Right lung (tissue), 5 donors: ENCODE results near the gene PPM1H. TPM values are rescaled to one million over a fixed set of nuclear protein-coding genes. Genes with fewer than 3 reads are reported as not detected.

Experiments used
- DNase-seq, 2 donors: peaks; one replicate each; pipeline ENCODE4 v3.0.0-alpha.2; 2013
- polyA plus RNA-seq, 5 donors: library from polyadenylated mRNA; unstranded; fragments of 120-200 nt; gene quantifications; one replicate each; pipeline versions ENCODE4 v1.2.1 to v1.2.3, GENCODE V29; 2013; ENCODE audit warnings: inconsistent platforms in 1 of 5, low replicate concordance in 1 of 5; ENCODE audit not compliant: insufficient read length in 5 of 5, insufficient read depth in 1 of 5

The PPM1H gene
- polyA plus RNA-seq, 5 donors: 5.3 to 13.0 (median 8.5) TPM

GRCh38 chr12:62800707-62801400, 134.1 kb downstream of the PPM1H start:
- DNase-seq: no peak

GRCh38 chr12:62799766-62800406, 135.1 kb downstream of the PPM1H start:
- DNase-seq: no peak

GRCh38 chr12:62799126-62799736, 135.7 kb downstream of the PPM1H start:
- DNase-seq: peak; percentile 44 to 58

- DNase-seq: no peak
Measured at GRCh38 chr12:62794218-62794583, 140.7 kb downstream of the PPM1H start.

GRCh38 chr12:62793256-62794217, 141.4 kb downstream of the PPM1H start:
- DNase-seq: peak; percentile 76 to 86

- DNase-seq: no peak
Measured at GRCh38 chr12:62792236-62792870, 142.6 kb downstream of the PPM1H start.

- DNase-seq: no peak
Measured at GRCh38 chr12:62789851-62790250, 145.1 kb downstream of the PPM1H start.

- DNase-seq: no peak
Measured at GRCh38 chr12:62787611-62788010, 147.3 kb downstream of the PPM1H start.

- no peak for DNase-seq
Measured at GRCh38 chr12:62787023-62787422, 147.9 kb downstream of the PPM1H start.

GRCh38 chr12:62785941-62786559, 148.9 kb downstream of the PPM1H start:
- DNase-seq: peak; percentile 22 to 25

- no peak for DNase-seq
Measured at GRCh38 chr12:62784576-62784975, 150.4 kb downstream of the PPM1H start.

- no peak for DNase-seq
Measured at GRCh38 chr12:62783881-62784280, 151.1 kb downstream of the PPM1H start.

- no peak for DNase-seq
Measured at GRCh38 chr12:62781136-62781880, 153.6 kb downstream of the PPM1H start.

GRCh38 chr12:62779488-62779887, 155.5 kb downstream of the PPM1H start:
- no peak for DNase-seq

- no peak for DNase-seq
Measured at GRCh38 chr12:62778187-62778586, 156.8 kb downstream of the PPM1H start.

GRCh38 chr12:62776997-62777396, 158.0 kb downstream of the PPM1H start:
- no peak for DNase-seq

GRCh38 chr12:62776575-62776974, 158.4 kb downstream of the PPM1H start:
- no peak for DNase-seq

- no peak for DNase-seq
Measured at GRCh38 chr12:62774794-62775193, 160.2 kb downstream of the PPM1H start.

GRCh38 chr12:62772416-62772955, 162.5 kb downstream of the PPM1H start:
- DNase-seq: no peak

GRCh38 chr12:62771828-62772227, 163.1 kb downstream of the PPM1H start:
- DNase-seq: no peak
